ENCODE data around the gene PTPN7.
"Not testable (repeated sequence)": the region's sequence is repeated elsewhere in the genome, so short reads cannot be mapped to it uniquely, and the experiment has no call there.

Gene PTPN7

DNA sequence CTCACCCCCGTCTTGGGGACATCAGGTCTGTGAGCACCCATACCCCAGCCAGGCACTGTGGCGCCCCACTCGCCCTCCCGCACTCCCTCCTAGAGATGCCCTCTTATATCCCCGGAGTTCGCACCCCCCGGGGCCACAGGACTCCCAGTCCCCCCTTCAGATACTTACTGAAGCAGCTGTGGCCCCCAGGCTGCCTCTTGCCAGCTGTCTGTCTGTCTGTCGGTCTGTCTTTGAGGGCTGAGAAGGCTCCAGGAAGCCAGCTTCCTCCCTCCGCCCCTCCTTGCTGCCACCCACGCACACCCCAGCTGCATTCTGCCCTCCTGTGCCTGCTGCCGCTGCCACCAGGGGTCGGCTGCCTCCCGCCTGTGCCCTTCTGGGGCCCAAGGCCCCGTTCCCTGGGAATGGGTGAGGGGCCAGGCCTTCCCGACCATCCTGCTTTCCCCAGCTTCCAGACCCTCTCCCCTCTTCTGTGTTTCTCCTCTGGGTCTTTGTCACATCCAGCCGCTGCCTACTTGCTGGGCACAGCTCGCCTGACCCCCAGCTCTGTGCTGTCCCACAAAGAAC, at the start of gene PTPN7:
Gene PTPN7 (minus strand): TSS at position 226 of the 564 bp plus-strand sequence. CDS start 1,200 bp downstream, outside the sequence.
- no peak for FAIRE-seq

DNA sequence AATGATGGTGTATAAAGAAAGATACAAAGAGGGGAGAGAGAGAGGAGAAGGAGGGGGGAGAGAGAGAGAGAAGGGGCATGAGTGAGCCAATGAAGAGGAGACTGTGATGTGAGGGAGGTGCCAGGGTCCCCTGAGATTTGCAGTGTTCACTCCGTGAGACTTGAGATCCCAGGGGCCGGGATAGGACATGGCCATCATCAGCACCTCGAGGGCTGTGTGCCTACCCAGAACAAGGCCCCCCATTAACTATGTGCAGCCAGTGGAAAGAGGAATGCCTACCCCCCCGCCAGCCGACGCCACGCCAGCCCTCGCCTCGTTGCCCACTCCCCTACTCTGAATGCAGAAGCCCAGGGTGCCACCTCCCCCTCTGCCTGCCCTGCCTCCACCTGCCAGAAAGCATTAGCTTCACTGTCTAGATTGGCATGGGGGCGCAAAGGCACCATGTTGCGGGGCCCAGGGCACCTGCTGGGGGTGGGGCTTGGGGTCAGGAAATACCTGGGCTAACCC, 48.0 kb upstream of the PTPN7 start:
- FAIRE-seq = no peak

DNA sequence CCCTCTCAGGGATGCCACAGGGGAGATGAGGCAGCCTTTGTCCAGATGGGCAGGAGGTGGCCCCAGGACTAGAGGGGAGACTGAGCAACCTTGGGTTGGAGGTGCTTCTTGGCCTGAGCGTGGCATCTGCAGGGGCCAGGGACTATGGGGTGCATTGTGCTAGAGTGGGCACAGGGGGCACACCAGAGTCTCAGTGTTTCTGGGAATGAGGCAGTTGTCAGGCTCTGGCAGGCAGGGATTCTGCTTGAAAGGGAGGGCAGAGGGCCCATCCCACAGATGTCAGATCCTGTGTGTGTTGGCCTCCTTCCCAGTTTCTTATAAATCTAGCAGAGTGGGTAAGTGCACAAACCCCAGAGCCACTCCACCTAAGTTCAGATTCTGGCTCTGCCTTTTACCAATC, 46.9 kb upstream of the PTPN7 start:
- FAIRE-seq = no peak

DNA sequence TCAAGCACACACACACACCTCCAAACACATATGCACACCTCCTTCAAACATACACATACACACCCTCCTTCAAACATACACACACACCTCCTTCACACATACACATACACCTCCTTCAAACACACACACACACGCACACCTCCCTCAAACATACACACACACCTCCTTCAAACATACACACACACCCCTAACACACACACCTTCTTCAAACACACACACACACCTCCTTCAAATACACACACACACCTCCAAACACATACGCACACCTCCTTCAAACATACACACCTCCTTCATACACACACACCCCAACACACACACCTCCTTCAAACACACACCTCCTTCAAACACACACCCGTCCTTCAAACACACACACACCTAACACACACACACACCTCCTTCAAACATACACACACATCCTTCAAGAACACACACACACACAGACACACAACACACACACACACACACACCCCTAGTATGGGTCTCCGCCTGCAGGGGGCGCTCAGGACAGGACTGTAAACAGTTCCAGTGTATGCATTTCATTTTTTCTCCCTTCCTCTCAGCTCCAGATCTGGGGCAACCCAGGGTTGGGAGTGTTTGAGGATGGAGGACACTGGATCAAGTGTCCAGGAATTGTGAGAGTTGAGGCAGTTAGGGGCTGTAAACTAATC, 45.3 kb upstream of the PTPN7 start:
- FAIRE-seq = no peak

DNA sequence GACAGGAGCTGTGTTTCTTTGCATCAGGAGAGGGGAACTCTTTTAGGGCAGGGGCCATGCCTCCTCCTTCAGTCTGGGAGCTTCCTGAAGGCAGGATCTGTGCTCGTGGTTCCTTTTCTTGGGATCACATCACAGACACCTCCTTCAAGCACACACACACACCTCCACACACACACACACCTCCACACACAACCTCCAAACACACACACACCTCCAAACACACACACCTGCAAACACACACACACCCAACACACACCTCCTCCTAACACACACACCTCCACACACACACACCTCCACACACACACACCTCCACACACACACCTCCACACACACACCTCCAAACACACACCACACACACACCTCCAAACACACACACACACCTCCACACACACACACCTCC, 43.7 kb upstream of the PTPN7 start:
- no peak for FAIRE-seq

DNA sequence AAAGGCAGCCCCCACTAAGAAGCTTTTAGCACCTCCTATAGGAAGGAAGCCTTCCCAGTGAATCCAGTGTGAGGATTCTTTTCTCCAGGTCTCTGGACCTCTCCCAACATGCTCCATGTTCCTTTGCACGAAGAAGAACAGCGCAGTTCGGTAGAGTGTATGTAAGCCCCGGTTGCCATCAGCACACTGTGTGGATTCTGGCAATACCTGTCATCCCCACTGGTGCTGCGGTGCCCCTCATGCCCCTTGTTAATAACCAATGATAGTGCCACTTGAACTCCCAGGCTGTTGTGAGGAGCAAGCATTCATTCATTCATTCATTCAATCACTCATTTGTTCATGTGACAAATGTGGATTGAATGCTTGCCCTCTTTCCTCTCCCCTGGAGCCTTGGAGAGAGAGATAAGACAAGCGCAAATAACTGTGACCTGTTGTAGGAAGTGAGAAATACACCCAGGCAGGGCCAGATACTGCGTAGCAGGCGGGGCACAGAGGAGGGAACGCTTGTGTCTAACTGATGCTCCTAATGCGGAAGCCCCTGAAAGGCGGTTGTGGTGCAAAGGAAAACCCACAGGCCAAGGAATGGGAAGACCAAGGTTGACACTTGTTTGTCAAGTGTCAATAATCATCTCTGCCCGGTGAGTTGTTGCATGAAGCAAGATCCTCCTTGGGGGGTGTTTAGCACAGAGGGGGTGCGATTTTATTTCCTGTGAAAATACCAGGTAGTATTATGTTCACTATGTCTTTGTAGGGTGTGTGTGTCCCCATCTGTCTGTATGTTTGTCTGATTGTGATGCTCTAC, 43.0 kb upstream of the PTPN7 start:
- no peak for FAIRE-seq

DNA sequence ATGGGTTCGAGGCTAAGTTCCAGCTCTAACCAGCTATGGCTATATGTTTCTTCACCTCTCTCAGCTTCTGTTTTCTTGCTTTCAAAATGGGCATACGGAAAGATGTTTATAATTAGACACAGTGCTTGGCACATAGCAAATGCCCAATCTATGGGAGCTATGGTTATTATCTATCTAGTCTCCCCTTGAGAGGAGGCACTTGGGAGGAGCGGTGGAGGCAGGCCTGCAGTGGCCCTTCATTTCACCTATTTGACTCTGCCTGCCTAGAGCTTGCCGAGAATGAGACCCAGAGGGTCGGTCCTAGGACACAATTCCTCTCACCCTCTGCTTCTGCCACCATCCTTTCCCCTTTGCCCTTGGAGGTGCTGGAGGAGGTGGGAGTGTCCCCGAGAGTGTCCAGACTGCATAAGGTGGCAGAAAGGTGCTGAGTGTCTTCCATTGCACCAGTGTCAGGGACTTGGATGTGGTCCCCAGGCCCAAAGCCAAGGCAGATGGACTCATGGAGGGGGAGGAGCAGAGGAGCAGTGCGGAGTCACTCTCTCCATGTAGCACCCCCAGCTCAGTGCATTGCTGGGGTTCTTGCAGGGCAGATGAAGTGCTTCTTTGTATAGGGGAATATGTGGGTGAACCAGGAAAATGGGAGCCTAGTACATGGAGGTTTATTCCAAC, 42.2 kb upstream of the PTPN7 start:
- no peak for FAIRE-seq

DNA sequence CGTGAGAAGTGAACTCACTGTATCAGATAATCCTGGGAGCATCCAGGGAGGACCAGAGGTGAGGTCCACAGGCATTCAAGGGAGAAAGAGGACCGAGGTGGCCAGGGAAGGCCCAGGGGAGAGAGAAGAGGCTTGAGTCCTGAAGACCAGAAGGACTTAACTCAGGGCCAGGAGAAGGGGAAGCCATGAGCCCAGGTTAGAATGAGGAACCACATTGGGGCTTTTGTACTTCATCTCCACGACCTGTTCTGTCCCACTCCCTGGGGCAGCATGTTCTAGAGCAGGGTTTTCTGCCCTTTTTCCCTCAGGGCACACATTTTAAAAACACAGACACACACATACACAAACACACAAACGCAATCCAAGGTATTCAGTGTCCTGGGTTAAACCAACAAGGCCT, 41.6 kb upstream of the PTPN7 start:
- no peak for FAIRE-seq

DNA sequence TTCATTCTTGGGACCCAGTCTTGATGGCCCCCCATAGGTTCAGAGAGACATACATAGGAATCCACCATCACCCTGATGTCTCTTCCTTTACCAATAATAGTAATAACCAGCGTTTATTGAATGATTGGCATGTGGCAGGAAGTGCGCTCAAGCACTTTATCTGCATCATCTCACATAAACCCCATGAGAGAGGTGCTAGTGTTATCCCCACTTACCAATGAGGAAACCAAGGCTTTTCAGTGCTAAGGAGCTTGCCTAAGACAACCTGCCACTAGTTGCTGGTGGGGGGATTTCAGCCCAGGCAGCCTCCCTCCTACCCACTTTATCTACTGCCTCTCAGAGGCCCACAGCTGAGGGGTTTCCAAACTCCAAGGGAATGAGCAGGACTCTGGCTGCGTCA, 40.9 kb upstream of the PTPN7 start:
- no peak for FAIRE-seq

DNA sequence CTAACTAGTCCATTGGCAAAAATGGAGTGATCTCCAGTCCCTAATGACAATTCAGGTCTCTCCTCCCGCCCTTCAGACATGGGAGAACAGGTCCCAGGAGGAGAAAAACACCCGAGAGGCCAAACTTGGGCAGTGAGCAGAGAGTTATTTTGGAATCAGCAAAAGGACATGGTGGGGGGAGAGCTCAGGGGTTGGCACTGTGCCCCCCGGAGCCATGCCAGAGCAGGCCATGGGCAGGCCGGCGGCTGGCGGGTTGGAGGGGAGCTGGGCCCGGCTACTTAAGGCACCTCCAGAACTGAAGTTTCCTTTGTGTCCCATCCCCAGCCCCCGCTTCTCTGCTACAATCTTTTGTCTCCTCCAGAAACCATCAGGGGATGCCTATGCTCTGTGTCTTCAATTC, 40.3 kb upstream of the PTPN7 start:
- no peak for FAIRE-seq

DNA sequence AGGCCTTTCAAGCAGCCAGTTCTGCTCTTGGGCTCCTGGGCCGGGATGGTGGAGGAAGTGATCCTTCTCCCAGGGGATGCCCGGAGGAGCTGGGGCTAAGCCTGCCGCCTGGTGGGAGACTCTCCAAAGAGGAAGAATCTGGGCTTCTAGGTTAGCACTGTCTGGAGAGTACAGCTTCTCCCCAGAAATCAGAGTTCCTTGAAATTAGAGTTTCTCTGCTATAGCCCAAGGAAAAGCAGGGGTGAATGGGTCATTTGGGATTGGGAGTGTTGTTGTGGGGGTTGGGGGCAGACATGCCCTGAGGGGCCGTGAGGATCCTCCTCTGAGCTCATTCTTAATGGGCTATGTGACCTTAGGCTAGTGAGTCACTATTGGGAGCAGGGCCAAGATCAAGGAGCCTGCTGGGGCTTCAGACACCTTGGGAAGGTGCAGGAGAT, 39.7 kb upstream of the PTPN7 start:
- FAIRE-seq = no peak

DNA sequence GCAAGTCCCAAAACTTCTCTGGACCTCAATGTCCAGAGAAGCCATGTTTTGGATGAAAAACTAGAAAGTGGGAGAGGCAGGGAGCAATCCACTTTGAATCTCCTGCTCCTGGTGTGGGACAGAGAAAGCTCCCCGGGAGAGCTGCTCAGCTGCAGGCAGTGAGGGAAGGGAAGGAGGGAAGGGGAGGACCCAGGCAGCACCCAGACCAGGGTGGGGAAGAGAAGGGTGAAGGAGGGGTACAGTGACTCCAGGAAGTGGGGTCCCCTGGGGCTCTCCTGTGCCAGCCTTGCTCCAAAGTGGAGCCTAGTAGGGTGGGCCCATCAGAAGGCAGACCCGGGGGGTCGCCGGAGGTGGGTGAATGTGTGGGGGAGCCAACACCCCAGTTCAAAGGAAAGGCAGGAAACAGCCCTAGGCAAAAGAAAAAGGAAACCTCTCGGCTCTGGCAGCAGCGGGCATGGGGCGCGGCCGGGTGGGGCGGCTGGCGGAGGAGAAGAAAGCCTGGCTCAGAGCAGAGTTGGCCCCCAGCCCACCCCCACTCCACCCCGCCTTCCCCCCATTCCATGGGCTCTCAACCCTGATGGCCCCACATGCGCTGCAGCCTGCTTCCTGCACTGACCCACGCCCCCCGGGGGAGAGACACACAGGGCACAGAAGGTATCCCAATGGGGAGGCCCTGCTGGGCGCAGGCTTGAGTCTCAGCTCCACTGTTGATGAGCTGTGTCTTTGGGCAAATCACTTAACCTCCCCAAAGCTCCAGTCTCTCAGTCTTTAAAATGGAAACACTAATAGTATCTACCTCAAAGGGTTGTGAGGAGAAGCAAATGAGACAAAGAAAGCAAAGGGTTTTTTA, 38.9 kb upstream of the PTPN7 start:
- no peak for FAIRE-seq

DNA sequence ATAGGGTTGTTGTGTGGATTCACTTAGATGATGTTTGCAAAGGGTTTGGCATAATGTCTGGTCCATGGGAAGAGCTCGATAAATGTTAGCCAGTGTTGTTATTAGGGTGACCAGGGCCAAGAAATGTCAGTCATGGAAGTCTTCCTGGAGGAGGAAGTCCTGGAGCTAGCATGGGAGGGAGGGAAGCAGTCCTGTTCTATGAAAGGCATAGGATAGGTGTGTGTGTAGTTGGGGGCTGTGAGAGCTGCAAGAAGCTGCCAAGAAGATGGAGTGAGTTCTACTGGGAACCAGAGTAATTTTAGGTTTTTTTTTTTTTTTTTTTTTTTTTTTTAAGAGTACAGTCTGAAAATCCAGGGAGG, 37.9 kb upstream of the PTPN7 start:
- FAIRE-seq = no peak

DNA sequence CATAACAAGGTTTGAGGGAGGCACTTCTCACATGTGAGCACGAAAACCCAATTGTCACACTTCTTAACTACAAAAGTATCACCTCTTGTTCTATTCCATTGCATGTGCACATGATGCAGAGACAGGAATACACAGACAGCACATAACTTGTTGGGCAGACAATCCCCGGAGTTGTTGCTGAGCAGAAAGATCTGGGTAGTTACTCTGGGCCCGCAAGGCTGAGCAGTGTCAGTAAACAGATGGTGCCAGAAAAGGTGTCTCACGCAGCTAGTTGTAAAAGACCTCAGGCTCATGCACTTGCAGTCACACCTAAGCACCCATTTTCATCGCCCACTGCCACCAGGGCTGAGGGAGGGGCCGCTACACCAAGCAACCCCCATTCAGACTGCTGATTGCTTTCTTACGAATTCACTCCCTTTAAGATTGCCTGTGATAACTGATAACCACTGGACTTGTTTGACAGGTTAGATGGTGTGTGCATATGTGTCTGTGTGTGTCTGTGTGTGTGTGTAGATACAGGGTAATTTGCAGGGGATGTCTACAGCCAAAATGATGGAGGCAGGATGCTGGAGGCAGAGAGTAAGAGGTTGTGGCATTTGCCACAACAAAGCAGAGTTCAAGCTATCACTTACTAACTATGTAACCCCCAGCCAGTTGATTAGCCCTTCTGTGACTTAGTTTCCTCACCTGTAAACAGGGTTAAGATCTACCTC, 37.4 kb upstream of the PTPN7 start:
- no peak for FAIRE-seq

DNA sequence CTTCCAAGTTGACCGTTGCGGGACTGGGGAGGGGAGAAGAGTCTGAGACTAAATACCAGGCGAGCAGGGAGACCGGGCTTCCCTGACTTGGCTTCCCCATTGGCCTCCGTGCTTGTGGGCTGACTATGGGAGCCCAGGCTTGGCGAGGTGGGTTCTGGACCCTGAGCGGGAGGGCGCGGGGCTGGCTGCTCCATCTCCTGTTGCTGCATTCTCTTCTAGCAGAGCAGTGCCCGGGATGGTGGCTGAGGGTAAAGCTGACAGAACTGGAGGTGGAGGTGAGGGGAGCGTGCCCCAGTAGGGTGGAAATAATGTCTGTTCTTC, 33.9 kb upstream of the PTPN7 start:
- FAIRE-seq = no peak

DNA sequence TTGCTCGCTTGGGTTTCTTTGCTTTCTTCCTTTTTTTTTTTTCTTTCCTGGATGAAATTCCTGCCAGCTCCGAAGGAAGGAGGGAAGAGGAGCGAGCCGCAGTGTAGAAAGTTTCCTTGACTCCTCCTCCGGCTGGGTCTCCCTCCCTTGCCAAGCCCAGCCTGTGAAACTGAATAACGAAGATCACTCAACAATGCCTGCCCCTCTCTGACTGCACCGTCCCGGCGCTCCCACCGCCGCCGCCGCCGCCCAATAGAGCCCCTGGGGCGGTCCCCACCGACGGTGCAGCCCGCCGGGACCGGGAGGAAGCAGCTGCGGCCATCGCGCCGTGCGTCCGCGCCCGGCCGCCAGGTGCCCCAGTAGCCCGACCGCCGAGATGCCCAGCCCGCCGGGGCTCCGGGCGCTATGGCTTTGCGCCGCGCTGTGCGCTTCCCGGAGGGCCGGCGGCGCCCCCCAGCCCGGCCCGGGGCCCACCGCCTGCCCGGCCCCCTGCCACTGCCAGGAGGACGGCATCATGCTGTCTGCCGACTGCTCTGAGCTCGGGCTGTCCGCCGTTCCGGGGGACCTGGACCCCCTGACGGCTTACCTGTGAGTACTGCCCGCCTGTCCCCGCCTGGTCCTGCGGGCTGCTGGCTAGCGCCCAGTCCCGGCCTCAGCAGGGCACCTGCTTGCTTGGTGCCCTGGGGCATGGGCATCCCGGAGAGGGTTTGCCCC, 33.4 kb upstream of the PTPN7 start, which contains the start of gene LGR6:
Gene LGR6 (plus strand): TSS at position 186 of the 714 bp plus-strand sequence. CDS start 191 bp downstream, at position 377.
- FAIRE-seq = no peak

DNA sequence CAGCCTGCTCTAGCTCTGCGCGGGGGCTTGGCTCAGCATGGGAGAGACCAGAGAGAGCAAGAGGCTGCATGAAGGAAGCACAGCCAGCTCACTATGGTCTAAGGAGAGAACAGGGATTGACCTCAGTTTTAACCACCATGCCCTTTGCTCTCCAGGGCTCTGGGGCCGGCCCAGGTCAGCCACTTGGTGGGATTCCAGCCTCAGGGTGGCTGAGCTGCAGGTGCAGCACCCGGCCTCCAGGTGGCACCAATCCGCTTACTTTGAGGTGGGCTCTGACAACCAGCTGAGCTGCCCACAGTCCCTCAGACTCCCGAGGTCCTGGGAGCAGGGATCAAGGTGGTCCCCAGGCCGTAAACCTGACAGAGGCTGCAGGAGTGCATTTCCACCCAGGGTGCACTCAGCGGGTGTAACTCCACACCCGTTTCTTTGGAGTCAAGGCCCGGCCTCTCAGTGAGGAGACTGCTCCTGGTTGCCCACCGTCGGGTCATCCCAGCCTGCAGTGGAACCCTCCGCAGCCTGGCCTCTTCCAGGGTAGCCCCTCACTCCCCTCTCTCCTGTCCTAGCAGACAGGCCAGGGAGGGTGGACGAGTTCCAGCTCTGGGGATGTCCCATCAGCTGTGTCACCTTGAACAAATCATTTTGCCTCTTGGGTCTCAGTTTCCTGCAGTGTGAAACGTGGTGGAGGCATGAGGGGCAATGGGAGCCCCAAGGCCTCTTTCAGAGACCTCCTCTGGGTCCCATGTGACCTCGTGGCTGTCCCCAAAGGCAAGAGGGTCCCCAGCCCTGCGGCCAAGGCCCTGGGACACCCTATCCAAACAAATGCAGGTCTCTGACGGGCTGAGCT, 32.6 kb upstream of the PTPN7 start:
- FAIRE-seq = no peak

DNA sequence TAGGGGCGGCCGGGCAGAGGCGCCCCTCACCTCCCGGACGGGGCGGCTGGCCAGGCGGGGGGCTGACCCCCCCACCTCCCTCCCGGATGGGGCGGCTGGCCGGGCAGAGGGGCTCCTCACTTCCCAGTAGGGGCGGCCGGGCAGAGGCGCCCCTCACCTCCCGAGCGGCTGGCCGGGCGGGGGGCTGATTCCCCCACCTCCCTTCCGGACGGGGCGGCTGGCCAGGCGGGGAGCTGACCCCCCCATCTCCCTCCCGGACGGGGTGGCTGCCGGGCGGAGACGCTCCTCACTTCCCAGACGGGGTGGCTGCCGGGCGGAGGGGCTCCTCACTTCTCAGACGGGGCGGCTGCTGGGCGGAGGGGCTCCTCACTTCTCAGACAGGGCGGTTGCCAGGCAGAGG, 31.0 kb upstream of the PTPN7 start:
- not testable (repeated sequence) for FAIRE-seq

DNA sequence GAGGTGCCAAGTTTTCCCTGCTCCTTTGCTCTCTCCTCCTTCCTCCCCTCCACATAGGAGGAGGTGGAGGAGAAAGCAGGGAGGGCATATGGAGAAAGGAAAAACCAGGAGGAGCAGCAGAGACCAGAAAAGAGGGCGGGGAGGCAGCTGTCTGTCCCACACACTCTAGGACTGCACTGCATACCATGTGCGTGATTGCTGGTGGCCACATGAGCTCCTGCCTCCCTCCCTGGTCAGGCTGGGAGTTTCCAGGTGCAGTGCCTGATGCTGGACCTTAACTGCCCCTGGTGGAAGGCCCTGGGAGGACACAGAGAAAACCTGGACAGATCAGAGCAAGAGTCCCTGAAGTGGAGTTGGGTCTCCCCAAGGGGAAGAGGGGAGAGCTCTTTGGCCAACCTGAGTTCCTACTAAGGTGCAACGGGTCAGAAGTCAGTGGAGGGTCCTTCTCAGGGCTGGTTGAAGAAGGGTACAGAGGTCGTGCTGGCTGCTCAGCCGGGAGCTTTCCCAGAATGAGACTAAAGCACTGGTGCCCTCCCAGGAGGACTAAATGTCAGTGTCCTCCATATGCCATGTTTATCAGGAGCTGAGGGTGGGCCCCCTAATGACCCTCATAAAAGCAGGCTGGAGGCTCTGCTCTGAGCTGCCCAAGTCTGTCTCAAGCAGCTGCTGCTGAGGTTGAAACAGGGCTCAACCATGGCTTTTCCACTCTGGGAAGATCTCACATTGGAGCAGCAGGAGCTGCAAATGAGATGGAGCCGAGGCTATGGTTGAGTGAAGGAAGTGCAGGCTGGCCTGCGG, 29.7 kb upstream of the PTPN7 start:
- FAIRE-seq = no peak

Data from TTC549 (cell line).